Measurements from ENCODE around the gene CDC14C. TPM values are rescaled to one million over a fixed set of nuclear protein-coding genes. Genes with fewer than 3 reads are reported as not detected.

Gene CDC14C
- total and polyA plus RNA-seq, 2 of the 4 experiments (the other 2 are of a cell fraction): under 0.01 TPM; not detected in 1

GRCh38 chr7:48962821-48963505 lies 38.6 kb downstream of the CDC14C start:
- ATAC-seq (ENCODE audit: low read depth): no peak
- no peak overlapping the region for H3K4me2 ChIP-seq (ENCODE audit: low read depth, low read length)
- no peaks in the 10 kb centered on the region; the same call in 1 of the 2 replicates for H3K9me3 ChIP-seq (ENCODE audit: control insufficient read depth, insufficient read depth, low read length)
- no peaks in the 10 kb centered on the region for H3K79me1 ChIP-seq (ENCODE audit: low read depth in 1 of 2, low read length in 2 of 2)
- H3K4me3 ChIP-seq (ENCODE audit: insufficient read depth, low read depth, low read length): no peak overlapping the region
- no TSS peak for BruUV-seq (replicated peaks)
- no peak overlapping the region for H2BK15ac ChIP-seq (ENCODE audit: low read depth, low read length)
- dilution Hi-C loops (cut with HindIII; ENCODE audit: low sequenced_read_pairs, unreplicated experiment) (no loop called here), intact Hi-C loops (cut with micrococcal nuclease) (no loop called here), in situ Hi-C loops (cut with MboI; ENCODE audit: low sequenced_read_pairs) (no loop called here)
- no peak for TF ChIP-seq MAZ (IDR thresholded peaks at IDR 0.05; ENCODE audit: borderline replicate concordance, low read depth, low read length)
- TF ChIP-seq POLR2A (IDR thresholded peaks at IDR 0.05; ENCODE audit: low read depth, low read length): no peak
- no peak for TF ChIP-seq FOS (IDR thresholded peaks at IDR 0.05; ENCODE audit: low read depth, low read length)
- no peak for TF ChIP-seq CTCF (conservative IDR thresholded peaks at IDR 0.05; ENCODE audit: low read depth, low read length)
- TF ChIP-seq RCOR1 (IDR thresholded peaks at IDR 0.05; ENCODE audit: insufficient replicate concordance, low read length): no peak
- no peak for TF ChIP-seq SMC3 (IDR thresholded peaks at IDR 0.05; ENCODE audit: low read depth, low read length)
- TF ChIP-seq RAD21 (IDR thresholded peaks at IDR 0.05; ENCODE audit: low read length): no peak
- TF ChIP-seq NFE2L2 (IDR thresholded peaks at IDR 0.05; ENCODE audit: low read depth, low read length): no peak
- TF ChIP-seq BHLHE40 (IDR thresholded peaks at IDR 0.05; ENCODE audit: low read depth, low read length): no peak
- TF ChIP-seq MAFK (IDR thresholded peaks at IDR 0.05; ENCODE audit: low read depth, low read length): no peak
- TF ChIP-seq CHD1 (IDR thresholded peaks at IDR 0.05; ENCODE audit: low read depth, low read length): no peak
- no peak for TF ChIP-seq RFX5 (IDR thresholded peaks at IDR 0.05; ENCODE audit: low read depth, low read length)
- no peak for TF ChIP-seq MXI1 (IDR thresholded peaks at IDR 0.05; ENCODE audit: borderline replicate concordance, low read depth, low read length)
- TF ChIP-seq, protein P1, sequence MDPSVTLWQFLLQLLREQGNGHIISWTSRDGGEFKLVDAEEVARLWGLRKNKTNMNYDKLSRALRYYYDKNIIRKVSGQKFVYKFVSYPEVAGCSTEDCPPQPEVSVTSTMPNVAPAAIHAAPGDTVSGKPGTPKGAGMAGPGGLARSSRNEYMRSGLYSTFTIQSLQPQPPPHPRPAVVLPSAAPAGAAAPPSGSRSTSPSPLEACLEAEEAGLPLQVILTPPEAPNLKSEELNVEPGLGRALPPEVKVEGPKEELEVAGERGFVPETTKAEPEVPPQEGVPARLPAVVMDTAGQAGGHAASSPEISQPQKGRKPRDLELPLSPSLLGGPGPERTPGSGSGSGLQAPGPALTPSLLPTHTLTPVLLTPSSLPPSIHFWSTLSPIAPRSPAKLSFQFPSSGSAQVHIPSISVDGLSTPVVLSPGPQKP (IDR thresholded peaks at IDR 0.05; ENCODE audit: borderline replicate concordance, low read depth, low read length): no peak
- H3K9ac ChIP-seq (ENCODE audit: low read depth, low read length): no peak overlapping the region
- no peaks in the 10 kb centered on the region for H3K36me3 ChIP-seq (ENCODE audit: control insufficient read depth, insufficient read depth, low read length)
- no CpG with 5 or more reads among the region's 7 CpGs for WGBS, 2 experiments (ENCODE audit: extremely low coverage in 2 of 2, insufficient read length in 1 of 2)
- no peak overlapping the region for H3K18ac ChIP-seq (ENCODE audit: low read depth, low read length)
- DNase-seq: no peak
- H3K14ac ChIP-seq (replicated peaks; ENCODE audit: low read depth, low read length): no peak overlapping the region
- ChIA-PET POLR2A (ENCODE audit: unreplicated experiment) (no interaction called here), CTCF (no interaction called here)
- H2AFZ ChIP-seq (replicated peaks; ENCODE audit: low read length, poor library complexity): no peak overlapping the region
- no peak overlapping the region for H4K91ac ChIP-seq (ENCODE audit: insufficient read depth, low read depth, low read length)
- no peaks in the 10 kb centered on the region for H3K9me1 ChIP-seq (ENCODE audit: insufficient read depth, low read length)
- no peaks in the 10 kb centered on the region for H3K4me1 ChIP-seq (ENCODE audit: control insufficient read depth, insufficient read depth, low read length)
- H2BK120ac ChIP-seq (ENCODE audit: low read depth, low read length): no peak overlapping the region
- H3K27me3 ChIP-seq (ENCODE audit: control insufficient read depth, insufficient read depth, low read length): no peaks in the 10 kb centered on the region
- H3K56ac ChIP-seq (ENCODE audit: extremely low read depth, insufficient read depth, low read length): no peak overlapping the region
- no peak overlapping the region for H3K4ac ChIP-seq (ENCODE audit: low read depth, low read length)
- H3K23ac ChIP-seq (ENCODE audit: low read depth, low read length): no peak overlapping the region
- no peaks in the 10 kb centered on the region for H4K20me1 ChIP-seq (ENCODE audit: insufficient read depth, low read length)
- no peak overlapping the region for H4K5ac ChIP-seq (ENCODE audit: low read depth, low read length)
- no peak overlapping the region for H3K27ac ChIP-seq (ENCODE audit: insufficient read depth, low read length)
- H4K8ac ChIP-seq (ENCODE audit: low read depth in 2 of 2, low read length in 2 of 2): no peak overlapping the region
- no peak overlapping the region for H2AK5ac ChIP-seq (ENCODE audit: low read depth, low read length)
- no peak overlapping the region for H2BK20ac ChIP-seq (ENCODE audit: low read depth, low read length)
- H2BK5ac ChIP-seq (ENCODE audit: low read depth, low read length, poor library complexity, severe bottlenecking): no peak overlapping the region
- H2AK9ac ChIP-seq (replicated peaks; ENCODE audit: low read depth, low read length, poor library complexity): no peak overlapping the region

Data from IMR-90 (cell line).